RWPE2 (cell line): Measurements from ENCODE around the gene ITPRIPL2.

Source experiments
- ATAC-seq: fragments of 200-7000 bp; cut with Tn5 transposase; 3 replicates; pipeline ENCODE4 v1.9.1; 2021; ENCODE audit warnings: low read depth
- DNase-seq: peaks from one replicate; pipeline ENCODE4 v3.0.0-alpha.2; 2020; ENCODE audit warnings: low spot score
- H3K27ac ChIP-seq: fragments of 450-650 bp; 2 replicates; pipeline ENCODE4 v1.5.1; 2017; ENCODE audit warnings: mild to moderate bottlenecking; ENCODE audit not compliant: poor library complexity, severe bottlenecking
- H3K27me3 ChIP-seq: fragments of 250-450 bp; sonication (Bioruptor Pico); 2 replicates; pipeline ENCODE4 v1.5.1; 2021; ENCODE audit warnings: mild to moderate bottlenecking, moderate library complexity; ENCODE audit not compliant: insufficient read depth, poor library complexity, severe bottlenecking
- H3K36me3 ChIP-seq: fragments of 250-450 bp; sonication (Bioruptor Pico); 2 replicates; pipeline ENCODE4 v1.5.1; 2020; ENCODE audit warnings: low read depth, mild to moderate bottlenecking, moderate library complexity
- H3K4me1 ChIP-seq: fragments of 250-450 bp; sonication (Bioruptor Pico); 2 replicates; pipeline ENCODE4 v1.5.1; 2021; ENCODE audit warnings: mild to moderate bottlenecking, moderate library complexity; ENCODE audit not compliant: insufficient read depth, poor library complexity, severe bottlenecking
- H3K4me3 ChIP-seq: fragments of 250-450 bp; sonication (Bioruptor Pico); 2 replicates; pipeline ENCODE4 v1.5.1; 2021; ENCODE audit warnings: mild to moderate bottlenecking, moderate library complexity; ENCODE audit not compliant: severe bottlenecking
- H3K9me3 ChIP-seq: fragments of 250-450 bp; sonication (Bioruptor Pico); 2 replicates; pipeline ENCODE4 v1.5.1; 2021; ENCODE audit warnings: mild to moderate bottlenecking, moderate library complexity; ENCODE audit not compliant: severe bottlenecking
- CTCF ChIP-seq: fragments of 450-650 bp; IDR thresholded peaks from one replicate; pipeline ENCODE4 v1.5.1; 2017; ENCODE audit warnings: mild to moderate bottlenecking, moderate library complexity; ENCODE audit not compliant: poor library complexity, severe bottlenecking

Gene ITPRIPL2

GRCh38 chr16:19147126-19147525 lies 33.4 kb downstream of the ITPRIPL2 start:
- TF ChIP-seq CTCF, result no peak
- ATAC-seq, result no peak
- no peak for DNase-seq
- Histone ChIP-seq H3K27ac (no peak overlapping the region), H3K36me3 (no peaks in the 10 kb centered on the region), H3K4me1 (peaks cover 7% of the 10 kb centered on the region), H3K27me3 (no peaks in the 10 kb centered on the region), H3K9me3 (no peaks in the 10 kb centered on the region), H3K4me3 (no peak overlapping the region)

DNA sequence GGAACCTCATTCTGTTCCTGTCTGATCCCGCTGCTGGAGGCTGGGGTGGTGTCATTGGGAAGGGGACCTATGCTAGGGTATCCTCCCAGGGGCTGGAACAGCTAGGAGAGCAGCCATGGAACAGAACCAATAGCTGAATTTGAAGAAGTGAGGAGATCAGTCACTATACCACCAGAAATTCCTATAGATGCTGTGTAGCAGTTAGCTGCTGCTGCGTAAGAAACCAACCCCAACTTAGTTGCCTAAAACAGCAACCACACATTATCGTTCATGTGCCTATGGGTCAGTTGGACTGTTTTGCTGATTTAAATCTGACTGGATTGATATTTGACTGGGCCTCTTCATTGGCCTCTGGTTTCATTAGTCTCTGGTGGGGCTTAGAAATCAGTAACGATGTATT lies 33.9 kb downstream of the ITPRIPL2 start:
- Histone ChIP-seq H3K4me3 (no peak overlapping the region), H3K27ac (no peak overlapping the region), H3K27me3 (no peaks in the 10 kb centered on the region), H3K4me1 (peaks cover 7% of the 10 kb centered on the region), H3K36me3 (no peaks in the 10 kb centered on the region), H3K9me3 (no peaks in the 10 kb centered on the region)
- no peak for ATAC-seq
- TF ChIP-seq CTCF, result no peak
- DNase-seq, result no peak

DNA sequence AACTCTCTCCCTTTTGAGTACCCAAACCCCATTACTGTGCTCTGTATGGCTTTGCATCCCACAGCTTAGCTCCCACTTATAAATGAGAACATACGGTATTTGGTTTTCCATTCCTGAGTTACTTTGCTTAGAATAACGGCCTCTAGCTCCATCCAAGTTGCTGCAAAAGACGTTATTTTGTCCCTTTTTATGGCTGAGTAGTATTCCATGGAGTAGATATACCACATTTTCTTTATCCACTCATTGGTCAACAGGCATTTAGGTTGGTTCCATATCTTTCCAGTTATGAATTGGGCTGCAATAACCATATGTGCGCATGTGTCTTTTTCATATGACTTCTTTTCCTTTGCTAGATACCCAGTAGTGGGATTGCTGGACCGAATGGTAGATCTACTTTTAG lies 34.4 kb downstream of the ITPRIPL2 start:
- ATAC-seq (no peak), DNase-seq (no peak)
- no peak for TF ChIP-seq CTCF
- Histone ChIP-seq H3K36me3 (no peaks in the 10 kb centered on the region), H3K27ac (no peak overlapping the region), H3K27me3 (no peaks in the 10 kb centered on the region), H3K9me3 (no peaks in the 10 kb centered on the region), H3K4me3 (no peak overlapping the region), H3K4me1 (peaks cover 5% of the 10 kb centered on the region)

DNA sequence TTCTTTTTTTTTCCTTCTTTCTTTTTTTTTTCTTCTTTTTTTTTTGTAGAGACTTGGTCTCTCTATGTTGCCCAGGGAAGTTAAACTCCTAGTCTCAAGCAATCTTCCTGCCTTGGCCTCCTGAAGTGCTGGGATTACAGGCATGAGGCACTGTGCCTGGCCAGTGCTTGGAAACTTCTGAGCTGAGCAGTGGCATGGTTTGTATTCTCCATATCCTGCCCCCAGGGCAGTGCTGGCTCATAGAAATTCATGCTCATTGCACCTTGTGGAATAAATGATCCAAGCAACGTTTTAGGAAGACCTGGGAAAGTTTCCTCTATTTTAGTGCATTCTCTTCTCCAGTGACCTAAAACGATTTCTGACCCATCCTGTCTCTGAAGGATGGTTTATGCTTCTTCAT lies 37.5 kb downstream of the ITPRIPL2 start:
- Histone ChIP-seq H3K9me3 (no peaks in the 10 kb centered on the region), H3K36me3 (no peaks in the 10 kb centered on the region), H3K27ac (no peak overlapping the region), H3K4me1 (no peaks in the 10 kb centered on the region), H3K27me3 (no peaks in the 10 kb centered on the region), H3K4me3 (no peak overlapping the region)
- DNase-seq, result no peak
- no peak for ATAC-seq
- no peak for TF ChIP-seq CTCF

DNA sequence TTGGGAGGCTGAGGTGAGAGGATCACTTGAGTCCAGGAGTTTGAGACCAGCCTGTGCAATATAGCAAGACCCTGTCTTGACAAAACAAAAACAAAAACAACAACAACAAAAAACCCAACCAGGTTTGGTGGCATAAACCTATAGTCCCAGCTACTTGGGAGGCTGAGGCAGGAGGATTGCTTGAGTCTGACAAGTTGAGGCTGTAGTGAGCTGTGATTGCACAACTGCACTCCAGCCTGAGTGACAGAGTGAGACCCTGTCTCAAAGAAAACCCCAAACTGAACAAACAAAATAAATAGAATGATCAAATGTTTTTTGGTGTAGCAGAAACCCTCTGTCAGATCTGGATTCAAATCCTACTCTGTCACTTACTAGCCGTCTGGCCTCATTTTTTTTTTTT lies 38.3 kb downstream of the ITPRIPL2 start:
- Histone ChIP-seq H3K4me1 (no peaks in the 10 kb centered on the region), H3K27me3 (no peaks in the 10 kb centered on the region), H3K27ac (no peak overlapping the region), H3K36me3 (no peaks in the 10 kb centered on the region), H3K4me3 (no peak overlapping the region), H3K9me3 (no peaks in the 10 kb centered on the region)
- DNase-seq, result no peak
- no peak for TF ChIP-seq CTCF
- no peak for ATAC-seq
